Stimulated activated CD4-positive, alpha-beta T cell treated with anti-CD3 and anti-CD28 coated beads, Interleukin-4, amount 100 ng/mL, for 1 hour (primary cell): ENCODE measurements around the gene DDIT3.
"Not testable (repeated sequence)": the region's sequence is repeated elsewhere in the genome, so short reads cannot be mapped to it uniquely, and the experiment has no call there.

Source experiments
- DNase-seq: peaks from one replicate; pipeline ENCODE4 v3.0.0-alpha.2; 2020

DDIT3 gene

DNA sequence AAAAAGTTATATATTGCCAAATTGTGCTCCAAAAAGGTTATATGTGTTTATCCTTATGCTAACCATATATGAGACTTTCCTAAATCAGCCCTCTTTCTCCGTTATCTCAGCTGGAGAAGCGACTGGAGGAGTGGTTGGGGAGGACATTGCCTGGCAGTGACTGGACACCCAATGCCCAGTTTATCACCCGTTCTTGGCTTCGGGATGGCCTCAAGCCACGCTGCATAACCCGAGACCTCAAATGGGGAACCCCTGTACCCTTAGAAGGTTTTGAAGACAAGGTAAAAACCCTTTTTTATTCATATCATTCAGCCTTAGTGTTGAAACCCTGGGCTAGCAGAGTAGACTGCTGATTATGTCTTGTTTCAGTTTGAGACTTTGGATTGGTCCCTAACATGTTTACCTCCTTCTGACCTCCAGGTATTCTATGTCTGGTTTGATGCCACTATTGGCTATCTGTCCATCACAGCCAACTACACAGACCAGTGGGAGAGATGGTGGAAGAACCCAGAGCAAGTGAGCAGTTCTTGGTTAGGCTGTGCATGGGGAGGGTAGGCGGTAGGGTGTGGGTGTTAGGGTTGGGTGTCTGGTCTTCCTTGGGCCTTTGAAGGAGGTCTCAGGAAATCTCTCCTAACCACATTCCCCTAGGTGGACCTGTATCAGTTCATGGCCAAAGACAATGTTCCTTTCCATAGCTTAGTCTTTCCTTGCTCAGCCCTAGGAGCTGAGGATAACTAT, 8.6 kb downstream of the DDIT3 start:
- no peak for DNase-seq

DNA sequence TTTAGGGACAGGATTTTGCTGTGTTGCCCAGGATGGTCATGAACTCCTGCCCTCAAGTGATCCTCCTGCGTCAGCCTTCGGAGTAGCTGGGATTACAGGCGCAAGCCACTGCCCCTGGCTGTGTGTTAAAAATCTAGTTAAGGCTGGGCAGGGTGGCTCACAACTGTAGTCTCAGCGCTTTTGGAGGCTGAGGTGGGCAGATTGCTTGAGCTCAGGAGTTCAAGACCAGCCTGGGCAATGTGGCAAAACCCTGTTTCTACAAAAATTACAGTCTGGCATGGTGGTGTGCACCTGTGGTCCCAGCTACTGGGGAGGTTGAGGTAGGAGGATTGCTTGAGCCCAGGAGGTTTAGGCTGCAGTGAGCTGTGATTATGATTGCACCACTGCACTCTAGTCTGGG, 9.2 kb downstream of the DDIT3 start:
- DNase-seq = no peak

DNA sequence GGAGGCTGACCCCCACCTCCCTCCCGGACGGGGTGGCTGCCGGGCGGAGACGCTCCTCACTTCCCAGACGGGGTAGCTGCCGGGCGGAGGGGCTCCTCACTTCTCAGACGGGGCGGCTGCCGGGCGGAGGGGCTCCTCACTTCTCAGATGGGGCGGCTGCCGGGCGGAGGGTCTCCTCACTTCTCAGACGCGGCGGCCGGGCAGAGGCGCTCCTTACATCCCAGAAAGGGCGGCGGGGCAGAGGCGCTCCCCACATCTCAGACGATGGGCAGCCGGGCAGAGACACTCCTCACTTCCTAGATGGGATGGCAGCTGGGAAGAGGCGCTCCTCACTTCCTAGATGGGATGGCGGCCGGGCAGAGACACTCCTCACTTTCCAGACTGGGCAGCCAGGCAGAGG, 12.5 kb downstream of the DDIT3 start:
- DNase-seq = not testable (repeated sequence)

DNA sequence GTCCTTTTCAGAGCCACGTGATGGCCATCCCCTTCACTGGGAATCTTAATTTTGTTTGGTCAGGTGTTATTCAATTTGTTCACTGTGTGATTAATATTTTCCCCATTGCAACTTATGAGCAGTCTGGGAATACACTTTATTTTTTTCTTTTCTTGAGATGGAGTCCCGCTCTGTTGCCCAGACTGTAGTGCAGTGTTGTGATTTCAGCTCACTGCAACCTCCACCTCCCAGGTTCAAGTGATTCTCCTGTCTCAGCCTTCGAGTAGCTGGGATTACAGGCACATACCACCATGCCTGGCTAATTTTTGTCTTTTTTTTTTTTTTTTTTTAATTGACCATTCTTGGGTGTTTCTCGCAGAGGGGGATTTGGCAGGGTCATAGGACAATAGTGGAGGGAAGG, 13.8 kb downstream of the DDIT3 start:
- DNase-seq = not testable (repeated sequence)

DNA sequence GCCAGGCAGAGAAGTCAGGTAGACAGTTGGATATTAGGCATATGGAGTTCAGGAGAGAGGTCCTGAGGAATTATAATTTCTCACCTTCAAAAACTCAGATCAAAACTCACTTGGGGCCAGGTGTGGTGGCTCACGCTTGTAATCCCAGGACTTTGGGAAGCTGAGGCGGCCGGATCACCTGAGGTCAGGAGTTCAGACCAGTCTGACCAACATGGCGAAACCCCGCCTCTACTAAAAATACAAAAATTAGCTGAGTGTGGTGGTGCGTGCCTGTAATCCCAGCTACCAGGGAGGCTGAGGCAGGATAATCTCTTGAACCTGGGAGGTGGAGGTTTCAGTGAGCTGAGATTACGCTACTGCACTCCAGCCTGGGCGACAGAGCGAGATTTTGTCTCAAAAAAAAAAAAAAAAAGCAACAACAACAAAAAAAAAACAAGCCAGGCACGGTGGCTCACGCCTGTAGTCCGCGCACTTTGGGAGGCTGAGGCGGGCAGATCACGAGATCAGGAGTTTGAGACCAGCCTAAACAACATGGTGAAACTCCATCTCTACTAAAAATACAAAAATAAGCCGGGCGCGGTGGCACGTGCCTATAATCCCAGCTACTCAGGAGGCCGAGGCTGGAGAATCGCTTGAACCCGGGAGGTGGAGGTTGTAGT, 17.9 kb downstream of the DDIT3 start:
- DNase-seq = not testable (repeated sequence)

DNA sequence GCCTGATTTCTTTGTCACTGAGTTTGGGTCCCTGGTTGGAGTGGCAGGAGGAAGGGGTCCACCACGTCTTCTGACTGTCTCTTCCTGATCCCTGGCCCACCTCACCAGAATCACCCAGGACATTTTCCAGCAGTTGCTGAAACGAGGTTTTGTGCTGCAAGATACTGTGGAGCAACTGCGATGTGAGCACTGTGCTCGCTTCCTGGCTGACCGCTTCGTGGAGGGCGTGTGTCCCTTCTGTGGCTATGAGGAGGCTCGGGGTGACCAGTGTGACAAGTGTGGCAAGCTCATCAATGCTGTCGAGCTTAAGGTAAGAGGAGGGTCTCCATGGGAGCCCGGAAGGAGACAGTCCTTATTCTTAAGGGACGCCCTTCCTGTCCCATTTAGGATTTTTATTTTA, 20.1 kb downstream of the DDIT3 start:
- no peak for DNase-seq

DNA sequence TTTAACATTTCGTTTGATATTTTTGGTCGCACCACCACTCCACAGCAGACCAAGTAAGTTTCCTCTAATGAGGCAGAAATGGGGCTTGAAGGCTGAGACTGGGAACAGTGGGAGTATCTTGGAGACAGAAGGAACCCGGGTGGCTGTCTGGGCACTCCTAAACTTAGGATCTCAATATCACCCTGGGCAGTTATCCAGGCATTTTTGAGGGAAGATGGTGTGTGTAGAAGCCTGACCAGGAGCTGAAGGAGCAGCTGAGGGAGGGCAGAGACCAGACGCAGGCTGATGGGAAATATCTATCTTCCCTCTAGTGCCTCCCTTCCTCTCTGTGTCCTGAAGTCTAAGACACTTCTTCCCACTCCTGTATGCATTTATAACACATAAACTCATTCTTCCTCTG, 21.7 kb downstream of the DDIT3 start:
- DNase-seq = no peak

DNA sequence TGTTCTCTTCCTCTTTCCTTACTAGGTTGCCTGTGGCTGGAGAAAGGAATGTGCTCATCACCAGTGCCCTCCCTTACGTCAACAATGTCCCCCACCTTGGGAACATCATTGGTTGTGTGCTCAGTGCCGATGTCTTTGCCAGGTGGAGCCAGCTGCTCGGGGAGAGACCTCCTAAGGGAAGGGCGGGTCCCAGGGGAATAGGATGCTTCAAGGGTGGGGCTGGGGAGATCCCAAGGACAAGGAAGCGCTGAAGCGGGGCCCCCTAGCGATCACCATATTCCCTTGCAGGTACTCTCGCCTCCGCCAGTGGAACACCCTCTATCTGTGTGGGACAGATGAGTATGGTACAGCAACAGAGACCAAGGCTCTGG, 22.2 kb downstream of the DDIT3 start:
- no peak for DNase-seq

DNA sequence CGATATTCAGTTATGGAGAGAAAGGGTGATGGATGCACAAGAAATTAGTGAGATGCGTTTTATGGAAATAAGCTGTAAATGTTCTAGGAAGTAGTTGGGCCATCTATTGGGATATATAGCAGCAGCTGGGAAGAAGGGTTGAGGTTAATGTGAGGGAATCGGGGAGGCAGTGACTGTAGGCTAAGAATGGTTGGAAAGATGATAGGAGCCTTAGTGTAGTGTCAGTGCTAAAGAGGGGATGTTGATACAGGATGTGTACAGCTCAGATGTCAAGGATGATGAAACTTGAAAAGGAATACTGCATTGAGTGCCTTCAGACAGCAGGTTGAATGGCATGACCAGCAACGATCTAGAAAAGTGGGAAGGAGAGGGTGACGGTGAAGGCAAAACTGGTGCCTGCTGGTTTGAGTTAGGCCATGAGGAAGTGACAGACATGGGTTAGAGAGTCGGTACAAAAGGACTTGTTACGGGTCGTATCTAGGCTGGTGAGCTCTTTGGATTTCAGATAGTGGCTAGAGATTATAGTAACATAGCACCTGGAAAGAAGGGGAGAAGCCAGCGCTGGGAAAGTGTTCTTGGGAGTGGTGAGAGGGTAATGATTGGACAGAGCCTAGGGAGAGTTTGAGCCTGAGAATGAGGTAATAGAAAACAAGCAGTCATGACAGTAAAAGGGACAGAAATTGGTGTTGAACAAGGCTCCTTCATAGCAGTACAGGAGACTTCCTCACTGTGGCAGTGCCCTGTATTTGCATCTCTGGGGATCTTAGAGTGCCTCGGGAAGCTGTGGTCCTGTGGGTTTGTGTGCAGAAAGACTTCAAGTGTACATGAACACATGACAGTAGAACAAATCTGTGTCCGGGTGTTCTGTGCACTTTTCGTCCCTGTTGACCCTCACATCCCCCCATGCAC, 22.8 kb downstream of the DDIT3 start:
- DNase-seq = no peak

DNA sequence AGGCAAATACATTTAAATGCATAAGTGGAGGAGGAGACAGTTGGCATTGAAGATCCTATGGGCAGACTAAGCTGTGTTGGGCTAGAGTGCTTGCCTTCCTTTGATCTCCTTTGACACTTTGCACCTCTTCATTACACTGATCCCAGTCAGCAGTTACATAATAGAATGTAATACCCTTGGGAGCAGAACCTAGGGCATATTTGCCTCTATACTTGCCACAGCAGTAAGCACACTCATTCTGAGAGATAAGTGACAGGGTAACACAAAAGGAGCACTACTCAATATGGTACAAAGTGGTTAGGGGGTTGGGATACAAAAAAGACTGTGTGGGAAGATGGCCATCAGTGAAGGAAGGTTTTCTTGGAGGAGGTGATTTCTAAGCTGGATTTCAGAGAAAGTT, 23.5 kb downstream of the DDIT3 start:
- no peak for DNase-seq

DNA sequence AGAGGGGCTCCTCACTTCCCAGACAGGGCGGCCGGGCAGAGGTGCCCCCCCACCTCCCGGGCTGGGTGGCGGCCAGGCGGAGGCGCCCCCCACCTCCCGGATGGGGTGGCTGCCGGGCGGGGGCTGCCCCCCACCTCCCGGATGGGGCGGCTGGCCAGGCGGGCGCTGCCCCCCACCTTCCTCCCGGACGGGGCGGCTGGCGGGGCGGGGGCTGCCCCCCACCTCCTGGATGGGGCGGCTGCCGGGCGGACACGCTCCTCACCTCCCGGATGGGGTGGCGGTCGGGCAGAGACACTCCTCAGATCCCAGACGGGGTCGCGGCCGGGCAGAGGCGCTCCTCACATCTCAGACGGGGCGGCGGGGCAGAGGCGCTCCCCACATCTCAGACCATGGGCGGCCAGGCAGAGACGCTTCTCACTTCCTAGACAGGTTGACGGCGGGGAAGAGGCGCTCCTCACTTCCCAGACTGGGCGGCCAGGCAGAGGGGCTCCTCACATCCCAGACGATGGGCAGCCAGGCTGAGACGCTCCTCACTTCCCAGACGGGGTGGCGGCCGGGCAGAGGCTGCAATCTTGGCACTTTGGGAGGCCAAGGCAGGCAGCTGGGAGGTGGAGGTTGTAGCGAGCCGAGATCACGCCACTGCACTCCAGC, 25.1 kb downstream of the DDIT3 start:
- not testable (repeated sequence) for DNase-seq

DNA sequence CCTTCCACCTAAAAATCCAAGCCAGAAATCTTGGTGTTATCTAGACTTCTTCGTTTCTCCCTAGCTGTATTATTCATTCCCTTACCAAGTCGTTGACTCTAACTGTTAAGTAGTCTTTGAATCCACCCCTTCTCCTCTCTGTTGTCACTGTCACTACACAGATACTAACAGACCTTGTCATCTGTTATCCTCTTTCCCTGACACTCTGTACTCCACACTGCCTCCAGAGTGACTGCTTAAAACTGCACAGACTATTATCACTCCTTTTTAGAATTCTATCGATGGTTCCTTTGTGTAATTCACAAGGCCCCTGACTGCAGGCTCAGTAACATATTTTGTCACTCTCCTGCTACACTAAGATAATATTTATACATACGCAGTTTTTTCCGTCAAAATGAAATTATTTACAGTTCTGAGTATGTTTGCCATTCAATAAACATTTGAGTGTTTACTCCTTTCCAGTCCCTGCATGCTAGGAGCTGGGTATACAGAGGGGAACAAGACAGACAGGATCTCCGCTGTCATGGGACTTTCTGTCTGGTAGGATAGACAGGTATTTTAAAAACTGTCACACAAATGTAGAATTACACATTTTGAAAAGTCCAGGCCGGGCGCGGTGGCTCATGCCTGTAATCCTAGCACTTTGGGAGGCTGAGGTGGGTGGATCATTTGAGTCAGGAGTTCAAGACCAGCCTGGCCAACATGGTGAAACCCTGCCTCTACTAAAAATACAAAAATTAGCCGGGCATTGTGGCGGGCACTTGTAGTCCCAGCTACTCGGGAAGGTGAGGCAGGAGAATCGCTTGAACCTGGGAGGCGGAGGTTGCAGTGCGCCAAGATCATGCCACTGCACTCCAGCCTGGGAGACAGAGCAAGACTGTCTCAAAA, 28.7 kb downstream of the DDIT3 start:
- DNase-seq = no peak

DNA sequence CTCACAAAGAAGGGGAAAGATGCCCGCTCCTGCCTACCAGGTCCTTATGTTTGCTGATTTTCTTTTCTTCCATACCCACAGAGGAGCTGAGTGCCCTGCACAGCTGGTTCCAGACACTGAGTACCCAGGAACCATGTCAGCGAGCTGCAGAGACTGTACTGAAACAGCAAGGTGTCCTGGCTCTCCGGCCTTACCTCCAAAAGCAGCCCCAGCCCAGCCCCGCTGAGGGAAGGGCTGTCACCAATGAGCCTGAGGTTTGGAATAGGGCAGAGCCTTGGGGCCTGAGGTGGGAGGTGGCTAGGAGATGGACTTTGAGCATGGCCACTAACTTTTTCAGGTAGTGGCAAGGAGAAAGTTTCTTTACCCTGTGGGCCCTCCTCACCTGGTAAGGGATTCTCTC, 30.2 kb downstream of the DDIT3 start:
- no peak for DNase-seq

DNA sequence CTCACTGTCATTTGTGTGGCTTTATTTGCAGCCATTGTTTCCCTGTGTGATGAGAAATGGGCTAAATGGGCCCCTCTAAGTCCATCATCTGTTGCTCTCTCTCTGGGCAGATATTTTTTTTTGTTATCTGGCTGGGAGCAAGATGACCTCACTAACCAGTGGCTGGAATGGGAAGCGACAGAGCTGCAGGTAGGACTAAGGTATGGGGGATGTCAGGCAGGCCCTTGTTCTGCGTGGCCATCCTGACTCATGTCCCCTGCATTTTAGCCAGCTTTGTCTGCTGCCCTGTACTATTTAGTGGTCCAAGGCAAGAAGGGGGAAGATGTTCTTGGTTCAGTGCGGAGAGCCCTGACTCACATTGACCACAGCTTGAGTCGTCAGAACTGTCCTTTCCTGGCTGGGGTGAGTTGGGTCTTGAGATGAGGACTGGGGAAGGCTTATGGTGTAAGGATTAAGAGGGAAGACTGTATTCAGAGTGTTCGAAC, 31.1 kb downstream of the DDIT3 start:
- no peak for DNase-seq

DNA sequence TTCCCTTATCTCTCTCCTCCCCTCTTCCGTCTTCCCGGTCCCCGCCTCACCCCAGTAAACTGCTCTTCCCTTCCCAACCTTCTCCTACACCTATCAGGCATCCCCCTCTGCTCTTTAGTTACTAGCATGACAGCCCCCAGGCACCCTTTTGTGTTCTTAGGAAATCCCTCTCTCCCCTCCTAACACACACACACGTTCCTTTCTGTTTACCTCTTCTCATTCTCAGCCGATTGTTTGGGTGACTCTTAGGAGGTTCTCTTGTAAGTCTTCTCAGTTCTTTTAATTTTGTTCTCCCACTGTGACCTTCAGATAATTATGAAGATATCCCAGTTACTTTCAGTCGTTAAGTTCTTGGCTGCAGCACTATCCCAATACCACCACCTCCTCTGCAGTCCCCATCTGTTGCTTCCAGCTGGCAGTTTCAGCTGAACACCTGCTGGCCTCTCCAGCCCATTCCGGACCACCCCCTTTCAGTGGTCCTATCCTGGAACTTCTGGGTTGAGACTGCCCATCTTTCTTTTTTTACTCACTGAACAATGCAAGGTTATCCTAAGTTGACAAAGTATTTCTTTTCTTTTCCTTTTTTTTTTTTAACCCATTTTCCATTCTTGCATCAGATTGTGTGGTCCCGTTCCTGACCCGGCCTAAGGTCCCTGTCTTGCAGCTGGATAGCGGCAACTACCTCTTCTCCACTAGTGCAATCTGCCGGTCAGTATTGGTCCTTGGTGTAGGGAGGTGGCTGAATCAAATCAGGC, 31.7 kb downstream of the DDIT3 start:
- no peak for DNase-seq

DNA sequence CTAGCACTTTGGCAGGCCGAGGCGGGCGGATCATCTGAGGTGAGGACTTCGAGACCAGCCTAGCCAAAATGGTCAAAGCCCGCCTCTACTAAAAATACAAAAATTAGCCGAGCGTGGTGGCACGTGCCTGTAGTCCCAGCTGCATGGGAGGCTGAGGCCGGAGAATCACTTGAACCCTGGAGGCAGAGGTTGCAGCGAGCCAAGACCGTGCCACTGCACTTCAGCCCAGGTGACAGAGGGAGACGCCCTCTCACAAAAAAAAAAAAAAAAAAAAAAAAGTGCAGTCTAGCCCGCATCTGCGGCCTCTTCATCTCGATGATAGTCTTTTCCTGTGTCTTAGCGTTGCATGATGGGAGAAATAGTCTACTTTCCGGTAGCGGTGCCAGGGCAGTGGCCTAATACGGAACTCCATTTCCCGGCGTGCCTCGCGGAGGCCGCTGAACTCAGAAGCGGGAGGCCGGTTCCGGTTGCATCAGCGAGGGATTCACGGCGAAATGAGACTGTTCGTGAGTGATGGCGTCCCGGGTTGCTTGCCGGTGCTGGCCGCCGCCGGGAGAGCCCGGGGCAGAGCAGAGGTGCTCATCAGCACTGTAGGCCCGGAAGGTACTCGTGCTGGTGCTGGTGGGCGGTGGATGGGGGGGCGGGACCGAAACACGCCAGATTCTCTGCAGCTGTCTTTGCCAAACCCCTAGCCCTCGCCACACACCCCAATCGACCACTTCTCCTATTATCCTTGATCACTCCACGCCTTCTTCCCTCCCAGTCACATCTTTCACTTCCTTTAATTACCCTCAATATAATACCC, 32.5 kb downstream of the DDIT3 start, which contains the start of gene MARS1:
MARS1 (plus strand) TSS at position 472 of the 805 bp plus-strand sequence; CDS start at position 495, 23 bp downstream.
- DNase-seq = peak; percentile 91

DNA sequence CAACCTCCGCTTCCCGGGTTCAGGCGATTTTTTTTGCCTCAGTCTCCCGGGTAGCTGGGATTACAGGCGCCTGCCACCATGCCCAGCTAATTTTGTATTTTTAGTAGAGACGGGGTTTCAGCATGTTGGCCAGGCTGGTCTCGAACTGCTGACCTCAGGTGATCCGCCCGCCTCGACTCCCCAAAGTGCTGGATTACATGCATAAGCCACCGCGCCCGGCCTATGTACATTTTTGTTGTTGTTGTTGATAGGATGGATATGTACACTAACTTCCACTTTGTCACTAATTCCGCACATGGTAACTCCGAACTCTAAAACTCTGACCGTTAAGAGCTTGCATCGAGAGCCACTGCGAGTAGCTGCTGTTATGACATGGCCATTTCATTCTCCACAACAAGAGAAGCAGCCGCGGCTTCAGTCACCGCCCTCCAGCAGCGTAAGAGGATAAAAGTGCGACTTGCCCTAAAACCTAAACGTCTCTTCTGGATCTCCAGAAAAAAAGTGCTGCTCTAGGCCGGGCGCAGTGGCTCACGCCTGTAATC, 33.2 kb downstream of the DDIT3 start:
- no peak for DNase-seq

DNA sequence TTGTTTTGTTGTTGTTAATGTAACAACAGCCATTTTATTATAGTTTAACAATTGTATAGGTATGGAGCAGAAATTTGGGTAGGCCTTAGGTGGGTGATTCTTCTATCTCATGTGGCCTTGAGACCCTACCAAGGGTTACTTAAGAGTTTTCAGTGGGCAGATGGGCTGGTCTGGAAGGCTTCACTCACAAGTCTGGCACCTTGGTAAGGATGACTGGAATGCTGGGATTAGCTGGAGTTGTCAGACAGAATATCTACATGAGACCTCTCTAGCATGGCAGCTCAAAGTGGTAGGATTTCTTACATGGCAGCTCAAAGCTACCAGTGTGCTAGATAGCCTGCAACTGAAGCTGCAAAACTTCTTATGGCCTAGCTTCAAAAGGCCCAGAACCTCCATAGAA, 34.6 kb downstream of the DDIT3 start:
- DNase-seq = no peak

DNA sequence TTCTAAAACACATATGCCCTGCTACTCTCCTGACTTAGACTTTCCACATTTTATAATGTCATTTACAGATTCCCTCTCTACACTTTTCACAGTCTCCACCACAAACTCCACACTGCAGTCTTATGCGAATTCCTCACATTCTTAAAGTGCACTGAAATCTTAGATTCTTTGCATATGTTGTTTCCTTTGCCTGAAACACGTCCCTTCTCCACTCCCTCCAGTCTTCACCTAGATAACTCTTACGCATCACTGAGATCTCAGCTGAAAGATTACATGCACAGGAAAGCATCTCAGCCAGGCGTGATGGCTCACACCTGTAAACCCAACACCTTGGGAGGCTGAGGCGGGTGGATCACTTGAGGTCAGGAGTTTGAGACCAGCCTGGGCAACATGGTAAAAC, 36.8 kb downstream of the DDIT3 start:
- DNase-seq = no peak

DNA sequence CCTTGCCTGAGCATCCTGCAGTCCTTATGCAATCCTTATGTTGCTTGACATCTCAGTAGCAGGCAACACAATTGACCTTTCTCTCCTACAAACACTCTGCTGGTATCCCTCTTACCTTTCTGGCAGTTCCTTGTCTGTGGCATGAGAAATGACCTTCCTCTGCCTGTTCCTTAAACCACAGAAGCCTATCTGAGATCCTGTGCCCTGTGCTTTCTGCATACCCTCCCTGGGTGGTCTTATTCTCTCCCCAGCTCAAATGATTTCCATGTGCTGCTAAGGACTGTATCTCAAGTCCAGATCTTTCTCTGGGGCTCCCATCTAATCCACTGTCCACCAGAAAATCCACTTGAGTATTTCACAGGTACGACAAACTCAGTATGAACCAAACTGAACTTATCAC, 38.6 kb downstream of the DDIT3 start:
- no peak for DNase-seq
